ENCODE results near the gene IL33. TPM values are rescaled to one million over a fixed set of nuclear protein-coding genes. Genes with fewer than 3 reads are reported as not detected.

The IL33 gene
- total RNA-seq, 1 donor from 2014 or later: 0.25 TPM

GRCh38 chr9:6216951-6217350, 1.3 kb downstream of the IL33 start:
- DNase-seq (ENCODE audit: low read depth): no peak

- peak; percentile 88 for DNase-seq (ENCODE audit: low read depth)
These were observed 2.5 kb downstream of the IL33 start for GRCh38 chr9:6218099-6218502.

GRCh38 chr9:6219040-6219439, 3.4 kb downstream of the IL33 start:
- DNase-seq (ENCODE audit: low read depth): no peak

GRCh38 chr9:6219981-6220380, 4.4 kb downstream of the IL33 start:
- no peak for DNase-seq (ENCODE audit: low read depth)

- DNase-seq (ENCODE audit: low read depth): peak; percentile 47
These were observed 9.0 kb downstream of the IL33 start for GRCh38 chr9:6224393-6225154.

- peak; percentile 41 for DNase-seq (ENCODE audit: low read depth)
These were observed 11.1 kb downstream of the IL33 start for GRCh38 chr9:6226696-6227095.

- no peak for DNase-seq (ENCODE audit: low read depth)
These were observed 13.6 kb downstream of the IL33 start for GRCh38 chr9:6229186-6229585.

GRCh38 chr9:6229619-6230018, 14.0 kb downstream of the IL33 start:
- peak; percentile 14 for DNase-seq (ENCODE audit: low read depth)

GRCh38 chr9:6230037-6230780, 14.6 kb downstream of the IL33 start:
- peak; percentile 22 for DNase-seq (ENCODE audit: low read depth)

GRCh38 chr9:6232336-6232945, 16.8 kb downstream of the IL33 start:
- DNase-seq (ENCODE audit: low read depth): no peak

- DNase-seq (ENCODE audit: low read depth): no peak
These were observed 18.4 kb downstream of the IL33 start for GRCh38 chr9:6234014-6234413.

GRCh38 chr9:6237267-6237666, 21.7 kb downstream of the IL33 start:
- no peak for DNase-seq (ENCODE audit: low read depth)

GRCh38 chr9:6239048-6239461, 23.4 kb downstream of the IL33 start:
- no peak for DNase-seq (ENCODE audit: low read depth)

- no peak for DNase-seq (ENCODE audit: low read depth)
These were observed 24.1 kb downstream of the IL33 start for GRCh38 chr9:6239694-6240093.

GRCh38 chr9:6243746-6244145, 28.1 kb downstream of the IL33 start:
- peak; percentile 92 for DNase-seq (ENCODE audit: low read depth)

- peak; percentile 20 for DNase-seq (ENCODE audit: low read depth)
These were observed 31.7 kb downstream of the IL33 start for GRCh38 chr9:6247266-6247665.

GRCh38 chr9:6268826-6269397, 53.3 kb downstream of the IL33 start:
- DNase-seq (ENCODE audit: low read depth): no peak

GRCh38 chr9:6270896-6271295, 55.3 kb downstream of the IL33 start:
- no peak for DNase-seq (ENCODE audit: low read depth)

GRCh38 chr9:6271508-6272228, 56.1 kb downstream of the IL33 start:
- DNase-seq (ENCODE audit: low read depth): no peak

GRCh38 chr9:6272229-6272598, 56.6 kb downstream of the IL33 start:
- peak; percentile 81 for DNase-seq (ENCODE audit: low read depth)

GRCh38 chr9:6277417-6277816, 61.8 kb downstream of the IL33 start:
- DNase-seq (ENCODE audit: low read depth): no peak

GRCh38 chr9:6301858-6302257, 86.3 kb downstream of the IL33 start:
- no peak for DNase-seq (ENCODE audit: low read depth)

Measured in renal cortical epithelial cell (primary cell).